ENCODE measurements around the gene RRP1.

The RRP1 gene

DNA sequence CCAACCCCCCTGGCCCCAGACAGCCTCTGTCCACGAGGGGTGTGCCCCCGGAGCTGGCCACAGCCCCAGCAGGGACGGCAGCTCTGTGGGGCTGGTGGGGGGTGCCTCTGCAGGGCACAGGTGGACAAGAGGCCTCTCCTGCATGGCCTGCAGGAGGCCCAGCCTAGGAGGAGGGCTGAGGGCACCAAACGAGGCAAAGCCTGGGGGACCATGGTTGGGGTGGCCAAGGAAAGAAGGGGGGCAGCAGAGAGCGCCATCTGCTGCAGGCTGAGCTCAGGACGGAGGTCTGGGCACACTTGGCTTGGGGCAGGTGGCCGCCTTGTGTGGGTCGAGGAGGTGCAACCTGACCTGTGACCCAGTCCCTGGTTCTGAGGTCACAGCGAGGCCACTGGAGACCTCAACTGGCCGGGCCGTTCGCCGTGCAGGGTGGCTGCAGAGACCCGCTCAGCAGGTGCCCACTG is 27.3 kb downstream of the RRP1 start:
- Histone ChIP-seq H3K4ac (ENCODE audit: low read depth, low read length) (no peak overlapping the region), H3K4me1 (ENCODE audit: control insufficient read depth in 1 of 2, insufficient read depth in 2 of 2, low read length in 2 of 2) (no peaks in the 10 kb centered on the region), H2BK120ac (ENCODE audit: insufficient read depth, low read length, poor library complexity) (no peak overlapping the region)

GRCh38 chr21:43817157-43818086 is 28.0 kb downstream of the RRP1 start:
- Histone ChIP-seq H3K14ac (ENCODE audit: low read length) (no peak overlapping the region), H3K27ac (ENCODE audit: low read depth, low read length) (no peak overlapping the region), H3K79me1 (ENCODE audit: low read length) (no peaks in the 10 kb centered on the region), H3K4me2 (ENCODE audit: low read length) (no peak overlapping the region), H2BK5ac (ENCODE audit: low read depth, low read length, poor library complexity) (no peak overlapping the region), H3K23ac (ENCODE audit: low read length) (no peak overlapping the region), H4K91ac (ENCODE audit: low read depth, low read length) (no peak overlapping the region), H2AK5ac (ENCODE audit: low read length) (no peak overlapping the region), H3K36me3 (ENCODE audit: control insufficient read depth in 1 of 2, insufficient read depth in 2 of 2, low read length in 2 of 2) (no peaks in the 10 kb centered on the region), H3K4me1 (ENCODE audit: control insufficient read depth in 1 of 2, insufficient read depth in 2 of 2, low read length in 2 of 2) (no peaks in the 10 kb centered on the region), H3K4me3 (ENCODE audit: low read depth, low read length) (no peak overlapping the region), H2BK120ac (ENCODE audit: insufficient read depth, low read length, poor library complexity) (no peak overlapping the region), H2AFZ (ENCODE audit: insufficient read depth, low read length, poor library complexity) (no peak overlapping the region), H3K9me3 (ENCODE audit: insufficient read depth, low read depth, low read length) (peaks cover 7% of the 10 kb centered on the region), H3K4ac (ENCODE audit: low read depth, low read length) (no peak overlapping the region), H3K9ac (ENCODE audit: low read length) (no peak overlapping the region), H2BK12ac (ENCODE audit: low read length) (no peak overlapping the region), H4K12ac (ENCODE audit: low read depth, low read length) (no peak overlapping the region), H4K8ac (ENCODE audit: low read depth, low read length) (no peak overlapping the region), H3K79me2 (ENCODE audit: control insufficient read depth, insufficient read depth, low read length, poor library complexity) (no peaks in the 10 kb centered on the region), H3K18ac (ENCODE audit: low read length) (no peak overlapping the region), H3K27me3 (ENCODE audit: insufficient read depth, low read length) (no peaks in the 10 kb centered on the region)
- DNase-seq: no peak
- no CpG with 5 or more reads among the region's 29 CpGs for WGBS (ENCODE audit: extremely low coverage, insufficient coverage, insufficient read length)

More for the DNA sequence above, 27.3 kb downstream of the RRP1 start:
- no peaks in the 10 kb centered on the region for H3K27me3 ChIP-seq (ENCODE audit: insufficient read depth, low read length)
- H3K4me2 ChIP-seq (ENCODE audit: low read length): no peak overlapping the region
- no peak overlapping the region for H3K9ac ChIP-seq (ENCODE audit: low read length)
- no peak overlapping the region for H2BK12ac ChIP-seq (ENCODE audit: low read length)
- no peak overlapping the region for H4K91ac ChIP-seq (ENCODE audit: low read depth, low read length)
- no peaks in the 10 kb centered on the region for H3K79me2 ChIP-seq (ENCODE audit: control insufficient read depth, insufficient read depth, low read length, poor library complexity)
- H3K18ac ChIP-seq (ENCODE audit: low read length): no peak overlapping the region
- H4K8ac ChIP-seq (ENCODE audit: low read depth, low read length): no peak overlapping the region
- H2AFZ ChIP-seq (ENCODE audit: insufficient read depth, low read length, poor library complexity): no peak overlapping the region
- no peak overlapping the region for H3K27ac ChIP-seq (ENCODE audit: low read depth, low read length)
- H3K14ac ChIP-seq (ENCODE audit: low read length): no peak overlapping the region
- no peak overlapping the region for H2BK5ac ChIP-seq (ENCODE audit: low read depth, low read length, poor library complexity)
- DNase-seq: no peak
- no peak overlapping the region for H3K23ac ChIP-seq (ENCODE audit: low read length)
- WGBS (ENCODE audit: extremely low coverage, insufficient coverage, insufficient read length): no CpG with 5 or more reads among the region's 14 CpGs
- H3K9me3 ChIP-seq (ENCODE audit: insufficient read depth, low read depth, low read length): peaks cover 7% of the 10 kb centered on the region
- no peak overlapping the region for H4K12ac ChIP-seq (ENCODE audit: low read depth, low read length)
- H3K36me3 ChIP-seq (ENCODE audit: control insufficient read depth in 1 of 2, insufficient read depth in 2 of 2, low read length in 2 of 2): no peaks in the 10 kb centered on the region
- no peak overlapping the region for H3K4me3 ChIP-seq (ENCODE audit: low read depth, low read length)
- no peak overlapping the region for H2AK5ac ChIP-seq (ENCODE audit: low read length)
- no peaks in the 10 kb centered on the region for H3K79me1 ChIP-seq (ENCODE audit: low read length)

DNA sequence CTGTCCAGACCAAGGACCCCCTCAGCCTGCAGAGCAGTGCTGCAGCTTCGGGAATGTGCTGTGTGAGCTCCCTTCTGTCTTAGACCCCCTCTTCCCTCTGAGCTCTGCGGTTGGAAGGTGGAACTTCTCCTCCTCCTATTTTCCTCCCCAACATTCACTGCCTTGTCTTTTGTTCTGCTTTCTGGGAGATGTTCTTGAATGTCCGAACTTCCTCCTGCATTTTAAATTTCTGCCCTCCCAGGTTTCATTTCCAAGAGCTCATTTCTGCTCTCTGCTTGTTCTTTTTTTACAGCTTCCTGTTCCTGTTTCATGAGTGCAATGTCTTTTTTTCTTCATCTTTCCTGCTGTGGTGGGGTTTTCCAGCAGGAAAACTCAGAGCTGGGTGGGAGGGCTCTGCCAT is 29.3 kb downstream of the RRP1 start:
- Histone ChIP-seq H2BK120ac (ENCODE audit: insufficient read depth, low read length, poor library complexity) (no peak overlapping the region), H3K18ac (ENCODE audit: low read length) (no peak overlapping the region), H2BK5ac (ENCODE audit: low read depth, low read length, poor library complexity) (no peak overlapping the region), H3K9ac (ENCODE audit: low read length) (no peak overlapping the region), H2BK12ac (ENCODE audit: low read length) (no peak overlapping the region), H4K12ac (ENCODE audit: low read depth, low read length) (no peak overlapping the region), H3K4ac (ENCODE audit: low read depth, low read length) (no peak overlapping the region), H3K27me3 (ENCODE audit: insufficient read depth, low read length) (no peaks in the 10 kb centered on the region), H4K8ac (ENCODE audit: low read depth, low read length) (no peak overlapping the region), H3K27ac (ENCODE audit: low read depth, low read length) (no peak overlapping the region), H3K79me2 (ENCODE audit: control insufficient read depth, insufficient read depth, low read length, poor library complexity) (no peaks in the 10 kb centered on the region), H3K4me2 (ENCODE audit: low read length) (no peak overlapping the region), H3K4me3 (ENCODE audit: low read depth, low read length) (no peak overlapping the region), H2AK5ac (ENCODE audit: low read length) (no peak overlapping the region), H3K79me1 (ENCODE audit: low read length) (no peaks in the 10 kb centered on the region), H4K91ac (ENCODE audit: low read depth, low read length) (no peak overlapping the region), H3K9me3 (ENCODE audit: insufficient read depth, low read depth, low read length) (peaks cover 7% of the 10 kb centered on the region), H3K23ac (ENCODE audit: low read length) (no peak overlapping the region), H2AFZ (ENCODE audit: insufficient read depth, low read length, poor library complexity) (no peak overlapping the region), H3K4me1 (ENCODE audit: control insufficient read depth in 1 of 2, insufficient read depth in 2 of 2, low read length in 2 of 2) (no peaks in the 10 kb centered on the region), H3K14ac (ENCODE audit: low read length) (no peak overlapping the region), H3K36me3 (ENCODE audit: control insufficient read depth in 1 of 2, insufficient read depth in 2 of 2, low read length in 2 of 2) (no peaks in the 10 kb centered on the region)
- DNase-seq: no peak
- WGBS (ENCODE audit: extremely low coverage, insufficient coverage, insufficient read length): no CpG with 5 or more reads among the region's 3 CpGs

DNA sequence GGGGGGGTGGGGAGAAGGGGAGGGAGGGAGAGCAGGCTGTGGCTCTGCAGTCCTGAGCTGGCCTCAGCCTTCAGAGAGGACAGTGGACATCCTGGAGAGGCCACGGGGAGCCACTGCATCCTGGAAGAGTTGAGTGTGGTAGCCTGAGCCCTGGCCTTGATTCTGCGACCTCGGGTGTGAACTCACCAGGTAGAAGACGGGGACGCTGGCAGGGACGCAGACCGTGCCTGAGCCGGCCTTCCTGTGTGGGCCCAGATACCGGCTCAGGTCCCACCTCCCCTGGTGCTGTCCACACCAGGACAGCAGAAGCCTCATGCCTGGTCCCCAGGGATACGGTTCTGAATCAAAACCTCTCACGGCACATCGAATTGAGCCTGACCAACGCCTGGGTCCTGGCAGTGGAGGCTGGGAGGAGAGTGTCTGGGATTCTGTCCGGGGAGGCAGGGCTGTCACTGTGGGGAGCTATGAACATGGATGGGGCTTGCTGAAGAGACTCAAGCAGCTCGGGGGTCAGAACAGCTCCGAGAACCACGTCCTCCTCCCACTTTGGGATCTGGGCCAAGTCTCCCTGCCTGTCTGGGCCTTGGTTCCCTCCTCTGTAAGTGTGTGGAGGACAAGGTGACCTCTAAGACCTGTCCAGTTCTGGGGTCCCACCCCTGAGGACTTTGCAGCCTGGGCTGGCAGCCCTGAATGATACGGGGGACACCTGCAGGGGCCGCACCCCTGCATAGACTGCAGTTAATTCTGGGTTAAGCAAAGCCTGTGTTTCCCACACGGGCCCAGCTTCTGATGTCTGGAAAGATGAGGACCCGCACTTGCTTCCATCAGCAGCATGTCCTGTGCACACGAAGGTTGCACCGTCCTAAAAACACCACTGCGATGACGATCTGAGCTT is 30.4 kb downstream of the RRP1 start:
- Histone ChIP-seq H3K9me3 (ENCODE audit: insufficient read depth, low read depth, low read length) (peaks cover 7% of the 10 kb centered on the region), H3K27ac (ENCODE audit: low read depth, low read length) (no peak overlapping the region), H2AFZ (ENCODE audit: insufficient read depth, low read length, poor library complexity) (no peak overlapping the region), H2AK5ac (ENCODE audit: low read length) (no peak overlapping the region), H3K36me3 (ENCODE audit: control insufficient read depth in 1 of 2, insufficient read depth in 2 of 2, low read length in 2 of 2) (no peaks in the 10 kb centered on the region), H3K4me2 (ENCODE audit: low read length) (no peak overlapping the region), H2BK120ac (ENCODE audit: insufficient read depth, low read length, poor library complexity) (no peak overlapping the region), H2BK12ac (ENCODE audit: low read length) (no peak overlapping the region), H3K79me1 (ENCODE audit: low read length) (no peaks in the 10 kb centered on the region), H3K4me3 (ENCODE audit: low read depth, low read length) (no peak overlapping the region), H4K12ac (ENCODE audit: low read depth, low read length) (no peak overlapping the region), H4K91ac (ENCODE audit: low read depth, low read length) (no peak overlapping the region), H3K14ac (ENCODE audit: low read length) (no peak overlapping the region), H3K79me2 (ENCODE audit: control insufficient read depth, insufficient read depth, low read length, poor library complexity) (no peaks in the 10 kb centered on the region), H3K18ac (ENCODE audit: low read length) (no peak overlapping the region), H4K8ac (ENCODE audit: low read depth, low read length) (no peak overlapping the region), H3K4ac (ENCODE audit: low read depth, low read length) (no peak overlapping the region), H2BK5ac (ENCODE audit: low read depth, low read length, poor library complexity) (no peak overlapping the region), H3K9ac (ENCODE audit: low read length) (no peak overlapping the region), H3K27me3 (ENCODE audit: insufficient read depth, low read length) (no peaks in the 10 kb centered on the region), H3K23ac (ENCODE audit: low read length) (no peak overlapping the region), H3K4me1 (ENCODE audit: control insufficient read depth in 1 of 2, insufficient read depth in 2 of 2, low read length in 2 of 2) (no peaks in the 10 kb centered on the region)
- no CpG with 5 or more reads among the region's 25 CpGs for WGBS (ENCODE audit: extremely low coverage, insufficient coverage, insufficient read length)
- no peak for DNase-seq
